Esophagus squamous epithelium (tissue), 5 donors: ENCODE results near the gene NCBP1. TPM values are rescaled to one million over a fixed set of nuclear protein-coding genes. Genes with fewer than 3 reads are reported as not detected.

Experiments used
- DNase-seq: peaks from one replicate; lab custom pipeline; 2025; lab: John Stamatoyannopoulos, UW
- H3K27ac ChIP-seq, 4 donors: fragments of 200-600 bp; sonication (generic); one replicate each; pipeline ENCODE4 v1.5.1; 2016 to 2019; ENCODE audit warnings: mild to moderate bottlenecking in 1 of 4
- H3K27me3 ChIP-seq, 4 donors: fragments of 200-600 bp; sonication (generic); 1 replicate in 3 of 4; 2 replicates in 1 of 4; pipeline versions ENCODE4 v1.5.1 to v1.6.0; 2017 to 2021; ENCODE audit warnings: antibody characterized with exemption in 1 of 4
- H3K36me3 ChIP-seq, 3 donors: fragments of 200-600 bp; sonication (generic); one replicate each; pipeline ENCODE4 v1.5.1; 2016 to 2019
- H3K4me1 ChIP-seq, 3 donors: fragments of 200-600 bp; sonication (generic); one replicate each; pipeline ENCODE4 v1.5.1; 2017 to 2019
- H3K4me3 ChIP-seq, 4 donors: fragments of 200-600 bp; sonication (generic); 1 replicate in 3 of 4; 2 replicates in 1 of 4; pipeline ENCODE4 v1.5.1; 2016 to 2019; ENCODE audit warnings: mild to moderate bottlenecking in 2 of 4, moderate library complexity in 1 of 4
- H3K9me3 ChIP-seq, 3 donors: fragments of 200-600 bp; sonication (generic); one replicate each; pipeline ENCODE4 v1.5.1; 2016 to 2019
- CTCF ChIP-seq, 6 experiments: fragments of 450-650 bp in 4 of 6; fragments of 200-600 bp in 2 of 6; sonication (generic) in 2 of 6; IDR thresholded peaks; one replicate each; pipeline ENCODE4 v1.5.1; 2016 to 2019; ENCODE audit warnings: antibody characterized with exemption in 6 of 6, mild to moderate bottlenecking in 4 of 6, moderate library complexity in 4 of 6
- POLR2A ChIP-seq, 4 donors: fragments of 450-650 bp; IDR thresholded peaks; one replicate each; pipeline ENCODE4 v1.6.1; 2017; ENCODE audit warnings: antibody characterized with exemption in 4 of 4, mild to moderate bottlenecking in 4 of 4, moderate library complexity in 3 of 4
- WGBS, 2 donors: methylation state at CpG; one replicate each; pipeline ENCODE4 v1.1.5; 2018; 5-methylcytosine and 5-hydroxymethylcytosine counted together
- intact Hi-C: fragments of 100-400 bp; cut with DNase I; formaldehyde crosslinking; loops from one replicate; pipeline ENCODE4 v1.15.0; 2022
- total RNA-seq, 4 donors: library from RNA; depleted of rRNA; stranded (reverse); fragments of >200 nt; gene quantifications; one replicate each; pipeline ENCODE4 v1.1.0, GENCODE V29; 2016
- donor health status: DM: yes; HTN: yes; CAD: no.

NCBP1 gene
- total RNA-seq, 4 donors from 2014 or later: 11.4 to 23.0 (median 16.4) TPM

DNA sequence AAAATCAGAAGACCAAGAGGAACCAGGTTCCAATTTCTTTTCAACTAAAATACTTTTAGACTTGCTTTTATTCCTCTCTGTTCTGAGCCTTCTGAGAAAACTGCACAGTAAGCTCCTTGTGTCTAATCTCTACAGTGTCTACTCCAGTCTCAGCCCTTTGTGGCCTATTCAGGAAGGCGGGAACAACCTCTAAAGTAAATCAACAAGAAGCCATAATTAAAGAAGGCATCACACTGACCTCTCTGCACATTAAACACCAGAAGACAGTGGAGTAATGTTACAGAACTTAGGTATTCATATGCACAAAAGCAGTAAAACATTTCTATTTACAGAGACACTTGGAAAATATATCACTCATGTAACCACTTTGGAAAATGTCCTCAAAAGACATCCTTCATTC lies 48.6 kb downstream of the NCBP1 start:
- H3K4me3 ChIP-seq: no peak overlapping the region
- no peak for DNase-seq
- H3K27me3 ChIP-seq: no peaks in the 10 kb centered on the region
- 89 to 100% methylated on average over 1 of the region's 1 CpG for WGBS, 2 donors
- intact Hi-C loops: no loop called here
- H3K9me3 ChIP-seq: no peaks in the 10 kb centered on the region
- H3K27ac ChIP-seq: no peak overlapping the region
- H3K36me3 ChIP-seq: peaks cover 0 to 98% (median 17%) of the 10 kb centered on the region in 3 donors
- TF ChIP-seq POLR2A (IDR thresholded peaks at IDR 0.05): no peak
- TF ChIP-seq CTCF (IDR thresholded peaks at IDR 0.05): no peak
- H3K4me1 ChIP-seq: no peaks in the 10 kb centered on the region

DNA sequence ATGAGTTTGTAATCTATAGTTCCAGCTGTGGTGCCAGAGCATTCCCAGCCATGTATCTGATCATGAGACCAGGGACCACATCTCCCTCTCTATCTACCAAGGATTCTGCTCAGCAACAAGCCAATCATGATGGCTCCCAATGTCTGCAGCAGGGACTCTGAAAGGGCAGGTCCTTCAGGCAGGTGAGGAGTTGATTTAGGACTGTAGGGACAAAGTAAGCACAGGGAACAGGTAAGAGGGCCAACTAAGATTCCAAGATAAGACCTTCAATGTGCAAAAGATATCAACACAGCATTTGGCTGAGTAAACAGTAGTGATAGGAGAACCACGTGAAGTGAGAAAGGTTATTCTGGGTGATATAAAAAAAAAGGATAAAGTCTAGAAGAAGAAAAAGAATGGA lies 55.0 kb downstream of the NCBP1 start:
- Histone ChIP-seq H3K27me3 (no peaks in the 10 kb centered on the region), H3K36me3 (peaks cover 0 to 96% (median 36%) of the 10 kb centered on the region in 3 donors), H3K4me1 (peaks cover 0 to 13% (median 0%) of the 10 kb centered on the region in 3 donors), H3K9me3 (no peaks in the 10 kb centered on the region), H3K4me3 (no peak overlapping the region), H3K27ac (no peak overlapping the region)
- no peak for DNase-seq
- 85 to 92% methylated on average over 1 of the region's 1 CpG for WGBS, 2 donors
- TF ChIP-seq POLR2A (IDR thresholded peaks at IDR 0.05) (no peak), CTCF (IDR thresholded peaks at IDR 0.05) (no peak)
- intact Hi-C loops: no loop called here

GRCh38 chr9:97689401-97690180 lies 56.0 kb downstream of the NCBP1 start:
- intact Hi-C loops: no loop called here
- peaks cover 0 to 23% (median 5%) of the 10 kb centered on the region in 3 donors for H3K4me1 ChIP-seq
- no peak for TF ChIP-seq CTCF (IDR thresholded peaks at IDR 0.05)
- TF ChIP-seq POLR2A (IDR thresholded peaks at IDR 0.05): no peak
- H3K27me3 ChIP-seq: no peaks in the 10 kb centered on the region
- H3K9me3 ChIP-seq: no peaks in the 10 kb centered on the region
- peaks cover 0 to 87% (median 27%) of the 10 kb centered on the region in 3 donors for H3K36me3 ChIP-seq
- 58 to 61% methylated on average over 4 of the region's 4 CpGs for WGBS, 2 donors
- H3K4me3 ChIP-seq: no peak overlapping the region
- no peak for DNase-seq
- H3K27ac ChIP-seq: no peak overlapping the region

DNA sequence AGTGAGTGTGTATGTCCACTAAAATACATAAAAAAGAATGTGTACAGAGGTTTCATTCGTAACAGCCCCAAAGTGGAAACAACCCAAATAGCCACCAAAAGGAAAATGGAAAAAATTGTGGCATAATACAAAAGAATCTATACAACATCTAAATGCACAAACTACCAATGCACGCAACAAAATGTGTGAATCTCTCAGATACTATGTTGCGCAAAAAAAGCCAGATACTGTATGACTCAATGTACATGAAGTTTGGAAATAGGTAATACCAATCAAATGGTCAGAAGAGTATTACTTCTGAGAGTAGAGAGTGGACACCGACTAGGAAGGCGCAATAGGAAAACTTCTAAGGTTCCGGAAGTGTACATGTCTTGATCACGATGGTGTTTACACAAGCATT lies 61.1 kb downstream of the NCBP1 start:
- peaks cover 10 to 52% (median 22%) of the 10 kb centered on the region in 3 donors for H3K4me1 ChIP-seq
- no peak overlapping the region for H3K27ac ChIP-seq
- DNase-seq: no peak
- H3K27me3 ChIP-seq: no peaks in the 10 kb centered on the region
- no peaks in the 10 kb centered on the region for H3K9me3 ChIP-seq
- H3K36me3 ChIP-seq: peaks cover 0 to 36% (median 18%) of the 10 kb centered on the region in 3 donors
- intact Hi-C loops: no loop called here
- TF ChIP-seq POLR2A (IDR thresholded peaks at IDR 0.05): no peak
- no peak for TF ChIP-seq CTCF (IDR thresholded peaks at IDR 0.05)
- 88 to 94% methylated on average over 7 of the region's 7 CpGs for WGBS, 2 donors
- no peak overlapping the region for H3K4me3 ChIP-seq

DNA sequence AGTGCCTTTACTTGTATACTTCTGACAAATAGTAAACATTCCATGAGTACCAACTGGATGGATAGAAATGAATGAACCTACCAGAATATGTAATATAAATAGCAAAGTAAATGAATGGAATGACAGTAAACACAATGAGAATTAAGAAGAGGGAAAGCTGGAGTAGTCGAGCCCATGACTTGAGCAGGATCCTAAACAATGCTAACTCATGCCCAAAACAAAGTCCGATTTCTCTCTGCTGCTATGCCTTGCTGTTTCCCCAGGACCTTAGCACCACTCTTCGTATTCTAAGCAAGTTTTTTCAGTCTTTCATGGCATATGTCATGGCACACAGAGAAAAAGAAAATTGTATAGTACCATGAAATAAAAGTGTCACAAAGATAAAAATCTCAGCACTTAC lies 61.8 kb downstream of the NCBP1 start:
- TF ChIP-seq CTCF (IDR thresholded peaks at IDR 0.05): no peak
- no peak for TF ChIP-seq POLR2A (IDR thresholded peaks at IDR 0.05)
- H3K27ac ChIP-seq: peak overlapping the region in 1 of 4 donors; percentile 97
- no peaks in the 10 kb centered on the region for H3K9me3 ChIP-seq
- H3K4me3 ChIP-seq: peak overlapping the region in 2 of 4 donors; percentile 69 to 84
- DNase-seq: no peak
- H3K4me1 ChIP-seq: peaks cover 10 to 52% (median 22%) of the 10 kb centered on the region in 3 donors
- peaks cover 0 to 30% (median 15%) of the 10 kb centered on the region in 3 donors for H3K36me3 ChIP-seq
- 55 to 67% methylated on average over 3 of the region's 3 CpGs for WGBS, 2 donors
- intact Hi-C loops: no loop called here
- H3K27me3 ChIP-seq: no peaks in the 10 kb centered on the region
